ENCODE data around the gene VBP1. TPM values are rescaled to one million over a fixed set of nuclear protein-coding genes. Genes with fewer than 3 reads are reported as not detected.

The VBP1 gene
- total RNA-seq, 1 experiment from 2014 or later: 50.5 TPM

- DNase-seq (ENCODE audit: low spot score): no peak
- Mint-ChIP-seq H3K27ac (no peak overlapping the region), H3K4me1 (no peaks in the 10 kb centered on the region), H3K27me3 (ENCODE audit: low read depth) (no peaks in the 10 kb centered on the region), H3K4me3 (no peak overlapping the region), H3K36me3 (peaks cover 34% of the 10 kb centered on the region), H3K9me3 (no peaks in the 10 kb centered on the region)
- CTCF ChIA-PET: no interaction called here
- TF ChIP-seq SP1 (CRISPR knock-in tag; conservative IDR thresholded peaks at IDR 0.05) (no peak), IRF2 (CRISPR knock-in tag; IDR thresholded peaks at IDR 0.05; ENCODE audit: borderline replicate concordance, low read depth) (no peak), ZNF138 (CRISPR knock-in tag; conservative IDR thresholded peaks at IDR 0.05) (no peak), NFATC4 (CRISPR knock-in tag; IDR thresholded peaks at IDR 0.05) (no peak), ZSCAN18 (CRISPR knock-in tag; IDR thresholded peaks at IDR 0.05) (no peak), TCF7 (CRISPR knock-in tag; IDR thresholded peaks at IDR 0.05; ENCODE audit: low read depth) (no peak), CREB1 (CRISPR knock-in tag; IDR thresholded peaks at IDR 0.05) (no peak), ZBTB21 (CRISPR knock-in tag; IDR thresholded peaks at IDR 0.05; ENCODE audit: borderline replicate concordance) (no peak), MYBL2 (CRISPR knock-in tag; IDR thresholded peaks at IDR 0.05) (no peak), MXD4 (CRISPR knock-in tag; IDR thresholded peaks at IDR 0.05; ENCODE audit: borderline replicate concordance) (no peak), IRF1 (CRISPR knock-in tag; IDR thresholded peaks at IDR 0.05) (no peak), CREM (CRISPR knock-in tag; IDR thresholded peaks at IDR 0.05) (no peak), ZNF121 (CRISPR knock-in tag; IDR thresholded peaks at IDR 0.05) (no peak), NFE2L1 (CRISPR knock-in tag; IDR thresholded peaks at IDR 0.05) (no peak), TEAD4 (CRISPR knock-in tag; IDR thresholded peaks at IDR 0.05) (no peak), ZNF281 (CRISPR knock-in tag; IDR thresholded peaks at IDR 0.05) (no peak), PRDM15 (CRISPR knock-in tag; IDR thresholded peaks at IDR 0.05) (no peak), ATF6 (CRISPR knock-in tag; IDR thresholded peaks at IDR 0.05) (no peak), PRRX2 (CRISPR knock-in tag; IDR thresholded peaks at IDR 0.05) (no peak), ZNF425 (CRISPR knock-in tag; conservative IDR thresholded peaks at IDR 0.05) (no peak)
- POLR2A ChIA-PET: no interaction called here
- ATAC-seq: no peak
Measured at GRCh38 chrX:155235891-155236290, 19.6 kb downstream of the VBP1 start.

All from WTC11 (cell line).